ENCODE data around the gene SSH2. TPM values are rescaled to one million over a fixed set of nuclear protein-coding genes. Genes with fewer than 3 reads are reported as not detected.
"Not testable (repeated sequence)": the region's sequence is repeated elsewhere in the genome, so short reads cannot be mapped to it uniquely, and the experiment has no call there.

SSH2 gene
- total RNA-seq, 1 experiment from 2014 or later = 13.8 TPM

DNA sequence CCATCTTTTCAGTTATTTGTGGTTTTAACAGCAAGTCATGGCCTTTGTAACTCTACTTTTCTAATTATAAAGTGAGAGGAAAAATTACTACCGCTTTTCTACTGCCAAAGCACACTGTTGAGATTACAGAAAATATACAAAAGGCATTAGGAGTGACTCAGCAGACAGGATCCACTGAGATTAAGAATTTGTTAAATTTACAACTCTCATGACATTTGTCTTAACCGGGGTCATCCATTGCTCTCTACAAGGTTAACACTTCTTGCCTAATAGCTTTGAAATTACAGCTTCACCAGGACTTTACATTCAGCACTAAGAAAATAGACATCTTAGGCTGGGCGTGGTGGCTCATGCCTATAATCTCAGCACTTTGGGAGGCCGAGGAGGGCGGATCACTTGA is 93.4 kb downstream of the SSH2 start:
- DNase-seq (ENCODE audit: low spot score) = peak; percentile 38

DNA sequence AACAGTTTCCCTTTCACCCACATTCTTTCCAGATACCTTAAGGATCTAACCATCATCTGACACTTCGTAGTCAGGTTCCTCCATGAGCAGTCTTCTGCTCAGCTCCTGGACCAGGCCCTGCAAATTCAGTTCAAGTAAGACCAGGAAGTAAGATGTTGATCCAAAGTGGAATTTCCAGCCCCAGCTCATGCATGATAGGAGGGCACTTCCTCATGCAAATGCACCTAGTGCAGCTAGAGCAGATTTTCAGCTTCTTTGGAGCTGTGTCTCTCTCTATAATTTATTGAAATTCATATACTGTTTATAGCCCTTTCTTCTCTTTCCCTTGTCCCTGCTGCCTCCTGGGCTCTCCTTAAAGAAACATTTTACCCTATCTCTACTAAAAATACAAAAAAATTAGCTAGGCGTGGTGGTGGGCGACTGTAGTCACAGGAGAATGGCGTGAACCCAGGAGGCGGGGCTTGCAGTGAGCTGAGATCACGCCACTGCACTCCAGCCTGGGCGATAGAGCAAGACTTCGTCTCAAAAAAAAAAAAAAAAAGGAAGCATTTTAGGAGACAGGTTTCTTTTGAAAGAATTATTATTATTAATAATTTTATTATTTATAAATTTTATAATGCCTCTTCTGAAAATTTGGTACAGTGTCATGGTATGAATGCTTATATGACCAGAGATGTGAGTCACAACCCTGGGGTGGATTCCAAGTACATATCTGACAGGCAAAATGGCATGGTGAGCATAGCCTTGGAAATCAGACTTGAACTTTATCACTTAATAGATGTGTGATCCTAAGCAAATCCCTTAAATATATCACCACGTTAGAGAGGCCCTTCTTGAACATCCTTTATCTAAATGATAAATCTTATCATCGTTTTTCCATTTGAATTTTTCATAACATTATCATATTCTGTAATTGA is 94.3 kb downstream of the SSH2 start:
- peak; percentile 27 for DNase-seq (ENCODE audit: low spot score)

- DNase-seq (ENCODE audit: low spot score) = no peak
These were observed 96.2 kb downstream of the SSH2 start for GRCh38 chr17:29833801-29834200.

- no peak for DNase-seq (ENCODE audit: low spot score)
These were observed 101.2 kb downstream of the SSH2 start for GRCh38 chr17:29828676-29829284.

DNA sequence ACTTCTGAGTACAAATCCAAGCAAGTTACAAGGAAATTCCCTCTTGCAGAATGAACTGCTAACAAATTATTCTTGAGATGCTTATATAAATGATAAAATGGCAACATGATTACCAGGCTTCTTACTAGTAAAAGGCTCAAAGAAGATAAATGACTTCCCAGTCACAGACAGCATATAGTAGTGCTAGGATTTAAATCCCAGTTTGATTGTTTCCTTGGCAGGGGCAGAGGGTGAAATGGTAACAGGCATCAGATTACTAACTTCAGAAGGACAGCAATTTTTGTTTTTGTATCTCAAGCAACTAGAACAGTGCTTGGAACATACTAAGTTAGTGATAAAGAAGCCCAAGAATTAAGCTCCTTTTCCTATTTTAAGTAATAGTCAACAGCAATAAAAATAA is 102.8 kb downstream of the SSH2 start:
- DNase-seq (ENCODE audit: low spot score) = no peak

DNA sequence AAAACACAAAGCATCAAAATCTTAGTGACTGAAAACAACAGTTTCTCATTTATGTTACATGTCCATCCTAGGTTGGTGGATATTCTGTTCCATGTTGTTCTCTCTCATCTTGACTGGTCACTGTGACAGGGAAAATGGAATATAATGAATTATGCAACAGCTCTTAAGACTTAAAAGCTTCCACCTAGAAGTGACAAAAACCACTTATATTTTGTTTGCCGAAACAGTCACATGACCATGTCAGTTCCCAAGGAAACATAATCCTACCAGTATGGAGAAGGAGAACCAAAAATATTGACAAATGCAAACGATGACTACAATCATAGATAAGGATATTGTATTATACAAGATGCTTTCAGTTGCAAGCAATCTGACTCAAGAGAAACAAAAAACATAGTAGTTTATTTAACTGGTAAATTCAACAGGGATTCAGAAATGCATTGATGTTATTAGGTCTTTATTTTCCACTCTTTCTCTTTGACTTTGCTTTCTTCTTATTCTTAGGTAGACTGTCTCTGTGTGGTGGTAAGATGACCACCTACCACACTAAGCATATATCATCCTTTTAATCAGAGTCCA is 103.8 kb downstream of the SSH2 start:
- DNase-seq (ENCODE audit: low spot score) = no peak

DNA sequence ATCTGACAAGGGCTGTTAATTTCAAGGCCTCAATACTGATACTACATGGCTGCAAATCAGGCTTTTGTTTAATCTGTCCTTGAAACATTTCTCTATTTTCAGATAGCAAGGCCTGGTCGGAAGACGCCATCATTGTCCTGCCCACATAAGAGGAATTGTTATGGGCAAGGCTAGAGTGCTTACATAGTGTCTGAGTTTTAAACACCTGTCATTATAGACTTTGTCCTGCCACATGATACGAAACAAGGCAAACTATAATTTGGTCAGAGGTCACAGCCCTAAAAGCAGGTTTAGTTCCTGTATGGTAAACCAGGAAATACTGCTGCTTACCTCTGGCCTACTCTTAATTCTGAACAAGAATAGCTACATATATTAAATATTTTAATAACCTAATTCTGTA is 104.4 kb downstream of the SSH2 start:
- no peak for DNase-seq (ENCODE audit: low spot score)

DNA sequence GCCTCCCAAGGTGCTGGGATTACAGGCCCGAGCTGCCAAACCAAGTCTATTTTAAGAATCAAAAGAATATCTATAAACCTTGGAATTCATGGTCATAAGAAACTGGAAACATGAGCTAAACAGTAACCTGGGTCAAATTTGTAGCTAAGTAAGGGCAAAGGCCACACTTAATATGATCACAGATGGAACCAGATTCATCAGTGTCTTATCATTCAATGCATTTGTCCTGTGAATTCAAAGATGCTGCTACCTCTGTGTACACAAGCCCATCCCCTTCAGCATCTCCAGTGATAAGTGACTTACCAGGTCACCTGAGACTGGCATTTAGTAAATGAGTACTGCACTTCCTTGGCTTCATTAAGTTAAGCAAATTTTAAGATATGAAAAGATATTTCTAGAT is 108.1 kb downstream of the SSH2 start:
- DNase-seq (ENCODE audit: low spot score) = no peak

DNA sequence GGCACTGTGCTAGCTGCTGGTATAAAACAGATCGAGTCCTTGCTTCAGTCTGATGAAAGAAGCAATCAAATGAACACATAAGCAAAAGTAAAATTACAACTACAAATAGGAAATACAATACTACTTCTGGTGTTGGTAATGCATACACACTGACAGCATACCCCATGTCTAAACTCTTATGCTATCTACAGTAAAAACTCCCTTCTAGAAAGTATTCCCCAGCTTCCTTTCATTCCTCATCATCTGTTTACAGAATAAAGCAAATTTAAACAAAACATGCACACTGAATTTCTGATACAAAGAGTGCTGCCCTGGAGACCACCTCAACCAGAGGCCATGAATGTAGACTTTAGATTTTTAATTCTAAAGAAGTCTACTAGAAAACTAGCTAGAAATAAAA is 109.6 kb downstream of the SSH2 start:
- DNase-seq (ENCODE audit: low spot score) = no peak

DNA sequence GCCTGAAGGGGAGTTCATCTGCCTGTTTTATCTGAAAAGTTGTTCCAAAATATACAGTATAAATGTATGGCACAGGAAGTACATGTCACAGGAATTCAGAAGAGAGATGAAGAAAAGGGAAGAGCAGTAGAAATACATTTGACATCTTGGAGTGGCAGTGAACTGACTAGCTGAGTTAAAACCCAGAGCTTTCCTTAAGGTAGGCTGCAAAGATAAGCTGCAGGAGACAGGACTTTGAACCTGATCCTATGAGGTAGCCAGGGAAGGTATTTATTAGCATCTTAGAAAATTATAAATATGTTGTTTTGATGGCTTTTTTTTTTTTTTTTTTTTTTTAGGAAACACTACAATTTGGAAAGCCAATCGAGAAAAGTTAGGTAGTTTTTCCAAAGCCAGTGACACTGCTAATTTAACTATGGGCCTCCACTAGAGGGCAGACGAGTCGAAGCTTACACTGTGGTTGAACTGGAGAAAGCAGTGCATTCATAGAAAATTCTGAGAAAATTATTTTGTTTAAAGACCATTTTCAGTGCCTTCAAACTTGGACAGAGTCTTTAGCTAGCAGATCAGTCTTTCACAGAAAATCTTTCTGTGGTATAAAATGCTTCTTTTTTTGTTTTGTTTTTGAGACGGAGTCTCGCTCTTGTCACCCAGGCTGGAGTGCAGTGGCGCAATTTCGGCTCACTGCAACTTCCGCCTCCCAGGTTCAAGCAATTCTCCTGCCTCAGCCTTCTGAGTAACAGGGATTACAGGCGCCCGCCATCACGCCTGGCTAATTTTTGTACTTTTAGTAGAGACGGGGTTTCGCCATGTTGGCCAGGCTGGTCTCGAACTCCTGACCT is 122.3 kb downstream of the SSH2 start:
- peak; percentile 78 for DNase-seq (ENCODE audit: low spot score)

DNA sequence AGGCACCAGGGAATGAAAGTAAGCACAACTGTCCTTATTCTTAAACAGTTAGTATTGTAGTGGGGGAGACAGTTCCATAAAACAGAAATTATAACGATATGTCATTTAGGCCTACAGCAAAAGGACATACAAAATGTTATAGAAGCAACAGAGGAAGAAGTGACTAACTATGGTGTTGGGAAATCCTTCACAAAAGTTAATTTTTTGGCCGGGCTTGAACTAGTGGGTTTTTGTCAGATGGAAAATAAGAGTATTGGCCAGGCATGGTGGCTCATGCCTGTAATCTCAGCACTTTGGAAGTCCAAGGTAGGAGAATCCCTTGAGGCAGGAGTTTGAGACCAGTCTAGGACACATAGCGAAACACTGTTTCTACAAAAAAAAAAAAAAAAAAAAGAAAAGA is 127.8 kb downstream of the SSH2 start:
- DNase-seq (ENCODE audit: low spot score) = no peak

GRCh38 chr17:29800457-29800856 is 129.6 kb downstream of the SSH2 start:
- no peak for DNase-seq (ENCODE audit: low spot score)

DNA sequence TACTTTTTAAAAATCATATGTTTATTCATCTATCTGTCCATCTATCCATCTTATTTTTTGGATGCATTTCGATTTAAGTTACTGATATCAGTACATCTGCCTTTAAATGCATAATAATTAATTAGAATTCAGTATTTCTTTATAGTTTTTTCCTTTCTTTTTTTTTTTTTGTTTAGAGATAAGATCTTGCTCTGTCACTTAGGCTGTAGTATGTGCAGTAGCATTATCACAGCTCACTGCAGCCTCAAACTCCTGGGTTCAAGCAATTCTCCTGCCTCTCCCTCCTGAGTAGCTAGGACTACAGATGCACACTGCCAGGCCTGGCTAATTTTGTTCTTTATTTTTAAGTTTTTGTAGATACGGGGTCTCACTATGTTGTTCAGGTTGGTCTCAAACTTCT is 133.4 kb downstream of the SSH2 start:
- DNase-seq (ENCODE audit: low spot score) = no peak

DNA sequence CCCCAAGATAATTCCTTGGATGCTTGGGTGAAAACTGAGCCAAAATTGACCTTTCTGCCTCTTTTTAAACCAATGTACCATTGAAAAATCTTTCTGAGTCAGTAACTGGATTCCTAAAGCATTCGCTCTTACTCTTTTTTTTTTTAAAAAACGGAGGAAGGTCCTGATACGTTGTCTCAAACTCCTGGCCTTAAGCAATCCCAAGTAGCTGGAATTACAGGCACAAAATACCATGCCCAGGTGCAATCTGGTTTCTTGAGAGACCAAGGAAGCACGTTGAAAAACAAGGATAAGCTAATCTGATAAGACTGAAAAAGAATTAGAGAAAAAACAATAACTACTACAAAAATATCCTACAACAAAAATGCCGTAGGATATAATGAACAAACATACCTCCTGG is 136.5 kb downstream of the SSH2 start:
- DNase-seq (ENCODE audit: low spot score) = no peak

DNA sequence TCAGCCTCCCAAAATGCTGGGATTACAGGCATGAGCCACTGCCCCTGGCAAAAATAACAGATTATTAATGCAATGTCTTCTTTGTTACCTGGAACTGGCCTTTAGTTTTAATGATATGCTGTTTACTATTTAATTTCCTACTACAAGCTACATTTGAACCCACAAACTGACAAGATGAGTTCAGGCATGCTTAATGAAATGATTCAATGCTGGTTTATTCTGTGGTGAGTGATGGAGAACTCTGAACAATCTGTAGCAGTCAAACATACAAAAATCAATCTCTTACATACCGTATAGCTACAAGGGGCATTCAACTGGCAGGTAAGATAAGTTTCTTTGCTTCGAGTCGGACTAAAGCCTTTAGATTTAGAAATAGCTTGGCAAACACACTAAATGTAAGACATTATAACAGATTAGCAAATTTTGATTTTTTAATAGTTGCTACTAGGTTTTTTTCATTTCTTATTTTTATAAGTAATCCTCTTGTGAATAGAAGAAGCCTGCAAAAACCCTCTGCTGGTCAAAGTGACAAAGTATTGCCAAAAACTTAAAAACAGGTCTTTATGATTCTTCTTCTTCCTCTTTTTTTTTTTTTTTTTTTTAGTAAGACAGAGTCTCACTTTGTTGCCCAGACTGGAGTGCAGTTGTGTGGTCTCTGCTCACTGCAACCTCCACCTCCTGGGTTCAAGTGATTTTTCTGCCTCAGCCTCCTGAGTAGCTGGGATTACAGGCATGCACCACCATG is 138.5 kb downstream of the SSH2 start:
- DNase-seq (ENCODE audit: low spot score) = no peak

DNA sequence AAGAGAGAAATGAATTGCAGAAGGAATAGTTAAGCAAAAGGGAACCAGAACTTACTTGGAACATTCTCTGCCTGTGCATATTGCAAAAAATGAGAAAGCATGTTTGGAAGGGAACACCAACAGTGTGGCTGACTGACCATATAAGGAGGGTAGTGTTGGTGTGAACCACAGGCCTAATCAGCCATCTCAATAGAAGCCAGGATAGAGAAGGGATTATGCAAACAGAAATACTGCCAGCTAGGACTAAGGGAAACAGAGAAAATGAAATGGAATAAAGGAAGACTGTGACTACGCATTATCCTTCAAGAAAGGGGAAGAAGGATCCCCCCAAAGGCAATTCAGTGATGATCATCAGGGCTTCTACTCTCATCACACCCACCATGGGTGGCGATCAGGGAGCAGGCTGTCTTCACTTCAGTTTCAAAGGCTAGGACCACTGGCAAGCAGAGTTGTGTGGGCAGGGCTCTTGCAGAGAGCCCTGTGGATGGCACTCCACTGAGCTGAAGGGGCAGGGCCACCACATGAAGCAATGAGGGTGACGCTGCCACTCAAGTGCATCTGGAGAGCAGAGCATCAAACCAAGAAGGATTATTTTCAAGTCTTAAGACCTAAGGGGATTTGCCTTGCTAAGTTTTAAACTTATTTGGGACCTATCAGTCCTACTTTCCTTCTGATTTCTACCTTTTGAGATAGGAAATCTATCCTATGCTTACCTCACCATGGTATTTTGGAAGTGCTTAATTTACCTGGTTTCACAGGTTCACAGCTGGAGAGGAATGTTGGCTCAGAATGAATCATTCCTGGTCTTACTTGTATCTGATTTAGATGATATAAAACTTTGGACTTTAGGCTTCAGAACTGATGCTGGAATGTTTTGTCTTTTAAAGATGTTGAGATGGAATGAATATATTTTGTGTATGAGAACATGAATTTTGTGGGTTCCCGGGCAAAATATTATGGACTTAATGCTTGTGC is 140.5 kb downstream of the SSH2 start:
- DNase-seq (ENCODE audit: low spot score) = no peak

GRCh38 chr17:29787995-29788394 is 142.0 kb downstream of the SSH2 start:
- DNase-seq (ENCODE audit: low spot score) = no peak

GRCh38 chr17:29782917-29783316 is 147.1 kb downstream of the SSH2 start:
- no peak for DNase-seq (ENCODE audit: low spot score)

DNA sequence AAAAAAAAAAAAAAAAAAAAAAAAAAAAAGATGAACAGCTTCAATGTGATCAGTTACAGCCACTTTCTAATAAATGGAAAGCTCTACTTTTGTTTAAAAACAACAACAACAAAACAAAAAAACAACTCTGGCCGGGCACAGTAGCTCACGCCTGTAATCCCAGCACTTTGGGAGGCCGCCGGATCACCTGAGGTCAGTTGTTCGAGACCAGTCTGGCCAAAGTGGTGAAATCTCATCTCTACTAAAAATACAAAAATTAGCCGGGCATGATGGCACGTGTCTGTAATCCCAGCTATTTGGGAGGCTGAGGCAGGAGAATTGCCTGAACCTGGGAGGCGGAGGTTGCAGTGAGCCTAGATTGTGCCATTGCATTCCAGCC is 150.2 kb downstream of the SSH2 start:
- not testable (repeated sequence) for DNase-seq (ENCODE audit: low spot score)
